ENCODE results near the gene ITGB2.

Gene ITGB2

DNA sequence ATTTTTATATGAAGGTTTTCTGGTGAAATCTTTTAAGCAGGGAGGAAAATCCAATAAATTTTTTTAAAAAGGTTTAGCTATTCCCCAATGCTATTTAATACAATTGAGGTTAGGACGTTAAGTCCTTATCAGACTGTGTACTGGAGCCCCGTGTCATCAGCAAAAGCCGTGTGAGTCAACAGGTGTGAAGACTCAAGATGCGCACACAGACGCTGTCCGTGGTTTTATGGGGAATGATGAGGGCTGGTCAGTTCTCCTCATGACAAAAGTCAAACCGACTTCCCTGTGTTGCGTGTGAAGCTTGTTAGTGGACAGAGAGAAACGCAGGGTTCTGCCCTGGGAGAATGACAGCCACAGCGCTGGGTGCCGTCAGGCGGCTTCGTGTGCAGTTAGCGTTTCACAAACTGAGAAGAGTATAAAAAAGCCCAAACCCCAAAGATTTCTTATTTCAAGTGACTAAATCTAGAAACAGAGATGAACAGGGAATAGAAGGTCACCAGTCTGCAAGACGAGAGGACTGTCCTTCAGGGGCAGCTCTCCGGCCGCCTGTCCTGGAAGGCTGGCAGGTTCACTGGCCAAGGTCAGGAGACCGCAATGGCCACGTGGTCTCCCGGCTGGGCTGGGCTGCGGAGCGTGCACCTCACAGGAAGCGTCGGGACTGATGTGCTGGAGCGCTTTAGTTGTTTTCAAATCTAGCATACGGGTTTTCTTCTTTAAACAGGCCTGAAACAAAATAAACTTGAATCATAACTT is 69.6 kb downstream of the ITGB2 start:
- no peak for DNase-seq

DNA sequence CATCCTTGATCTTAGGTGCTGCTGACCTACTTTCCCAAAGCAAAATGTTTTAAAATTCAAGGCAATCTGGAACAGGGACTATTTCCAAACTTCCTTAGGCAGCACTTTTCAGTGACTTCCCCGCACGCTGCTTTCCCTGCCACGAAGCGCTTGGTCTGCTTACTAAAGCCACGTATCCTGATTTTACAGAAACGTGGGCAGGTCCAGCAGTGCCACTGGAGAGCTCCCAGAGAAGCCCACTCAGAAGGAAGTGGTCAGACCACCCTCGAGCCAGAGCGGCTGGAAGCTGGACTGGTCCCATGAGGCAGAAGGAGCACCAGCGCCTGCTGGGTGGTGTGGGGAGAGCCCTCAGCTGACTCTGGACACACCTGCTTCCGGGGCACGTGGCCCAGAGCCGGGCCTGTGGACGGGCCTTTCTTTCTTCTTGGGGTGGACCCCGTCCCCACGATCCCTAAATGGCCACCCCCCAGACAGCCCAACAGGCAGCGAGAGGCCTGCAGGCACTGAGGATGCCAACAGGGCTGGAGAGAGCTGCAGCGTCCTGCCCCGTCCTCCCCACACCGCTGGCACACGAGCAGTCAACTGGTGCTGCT is 70.4 kb downstream of the ITGB2 start:
- no peak for DNase-seq

DNA sequence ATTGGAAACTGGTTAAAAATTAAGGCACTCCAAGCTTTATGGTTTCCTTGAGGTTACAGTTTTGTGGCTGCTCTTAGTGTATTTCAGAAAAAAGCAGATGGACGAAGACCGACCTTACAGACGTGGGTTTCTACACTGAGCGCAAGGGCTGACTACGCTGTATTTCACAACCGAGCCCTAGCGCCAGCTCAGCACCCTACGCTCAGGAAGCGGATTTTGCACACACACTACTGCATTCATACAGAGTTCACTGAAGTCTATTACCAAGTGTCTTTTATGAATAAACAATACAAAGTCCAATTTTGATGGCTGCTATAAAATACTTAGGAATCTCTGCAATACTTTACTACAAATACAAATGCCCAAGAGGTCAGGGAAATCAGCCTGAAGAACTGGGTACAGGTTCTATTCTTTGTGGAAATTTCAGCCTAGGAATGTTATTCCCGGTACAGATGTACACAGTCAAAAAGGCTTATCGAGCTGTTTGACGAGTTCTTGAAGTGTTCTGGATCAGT is 71.0 kb downstream of the ITGB2 start:
- DNase-seq, result no peak

DNA sequence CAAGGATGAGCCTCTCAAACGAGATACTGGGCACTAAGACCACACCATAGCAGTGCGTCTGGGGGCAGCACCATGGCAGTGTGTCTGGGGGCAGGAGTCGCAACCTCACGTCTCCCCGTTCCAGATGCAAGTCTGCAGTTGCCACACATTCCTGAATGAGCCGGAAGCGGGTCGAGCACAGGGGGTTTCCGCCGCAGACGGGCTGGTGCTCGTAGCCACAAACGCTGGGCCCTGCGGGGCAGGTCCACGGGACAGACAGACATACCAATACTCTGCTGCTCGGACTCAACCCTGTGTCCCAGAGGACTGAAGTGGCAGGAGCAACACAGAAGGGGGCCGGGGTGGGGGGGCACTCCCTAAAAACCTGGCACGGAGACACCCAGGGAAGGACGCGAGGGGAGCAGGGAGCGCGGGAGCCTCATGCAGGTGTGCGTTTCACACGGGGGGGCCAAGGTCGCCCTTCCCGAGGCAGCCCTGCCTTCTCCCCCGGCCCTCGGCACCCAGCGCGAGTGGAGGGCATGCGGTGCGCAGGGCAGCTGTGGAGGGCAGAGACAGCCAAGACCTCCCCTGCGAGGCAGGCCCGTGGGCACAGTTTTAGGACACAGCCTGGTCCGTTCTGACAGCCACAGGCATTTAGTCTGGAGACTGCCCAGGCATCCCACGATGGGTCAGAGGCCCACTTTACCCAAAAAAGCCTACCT is 71.7 kb downstream of the ITGB2 start:
- DNase-seq, result no peak

DNA sequence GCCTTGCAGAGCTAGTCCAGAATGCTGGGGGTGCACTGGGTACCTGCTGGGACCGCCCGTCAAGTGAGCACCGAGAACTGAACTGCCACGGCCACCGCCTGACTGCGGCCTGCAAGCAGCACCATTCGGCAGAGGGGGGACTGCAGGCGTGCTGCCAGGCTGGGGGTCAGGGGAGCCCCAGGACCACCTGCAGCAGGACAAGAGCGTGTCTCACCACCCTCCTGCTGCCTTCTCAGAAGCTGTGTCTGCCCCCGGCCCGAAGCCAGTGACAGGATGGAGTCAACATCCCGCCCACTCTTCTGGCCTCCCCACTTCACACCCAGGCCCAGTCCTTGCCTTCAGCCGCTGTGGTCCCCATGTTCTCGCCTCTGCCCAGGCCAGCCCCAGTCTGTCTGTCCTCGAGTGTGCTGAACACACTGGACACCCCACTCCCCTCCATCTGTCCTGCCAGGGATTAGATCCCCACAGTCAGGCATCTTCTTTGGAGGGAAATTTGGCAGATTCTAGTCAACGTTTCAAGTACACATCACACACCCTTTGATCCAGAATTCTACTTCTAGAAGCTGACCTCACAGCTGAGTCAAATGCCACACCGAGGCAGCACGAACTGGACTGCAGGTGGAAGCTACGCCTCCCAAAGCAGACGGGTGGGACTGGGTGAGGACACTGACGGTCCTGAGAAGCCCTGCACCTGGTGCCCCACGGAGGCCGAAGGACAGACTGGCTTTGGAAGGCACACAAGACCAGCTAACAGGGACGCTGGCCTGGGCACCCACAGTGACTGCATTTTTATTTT is 73.2 kb downstream of the ITGB2 start:
- no peak for DNase-seq

DNA sequence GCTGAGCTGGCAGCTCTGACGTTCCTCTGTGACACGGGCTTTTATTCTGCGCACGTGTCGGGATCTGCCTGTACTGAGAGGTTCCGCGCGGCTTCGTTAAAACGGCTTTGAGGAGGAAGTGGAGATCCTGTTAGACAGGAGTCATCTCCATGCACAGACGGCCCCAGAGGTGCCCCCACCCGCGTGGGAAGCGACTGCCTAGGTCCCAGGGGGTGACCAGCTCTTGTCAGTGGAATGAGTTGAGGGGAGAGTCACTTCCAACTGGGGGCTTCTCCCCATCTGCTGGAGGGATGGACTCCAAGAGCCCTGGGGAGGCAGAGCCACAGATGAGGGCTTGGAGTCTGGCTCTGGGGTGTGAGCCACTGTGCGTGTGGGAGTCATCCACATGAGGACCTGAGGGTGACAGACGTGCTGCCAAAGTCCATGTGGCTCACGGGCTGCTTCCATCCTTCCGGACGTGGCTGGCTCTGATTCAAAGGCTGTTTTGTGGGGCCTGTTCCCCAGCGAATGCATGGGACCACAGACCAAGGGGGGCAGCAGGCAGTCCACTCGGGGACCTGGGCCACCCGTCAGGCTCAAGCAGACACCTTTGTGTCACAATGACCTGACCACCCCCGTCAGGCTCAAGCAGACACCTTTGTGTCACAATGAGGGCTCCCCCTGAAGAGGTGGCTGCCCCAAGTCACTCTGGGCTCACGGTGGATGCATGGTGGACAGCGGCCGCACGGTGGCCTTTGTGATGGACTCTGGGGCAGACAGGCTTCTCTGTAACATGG is 74.0 kb downstream of the ITGB2 start:
- peak in 16 of 56 donors; percentile 15 to 47 (median 32) for DNase-seq

DNA sequence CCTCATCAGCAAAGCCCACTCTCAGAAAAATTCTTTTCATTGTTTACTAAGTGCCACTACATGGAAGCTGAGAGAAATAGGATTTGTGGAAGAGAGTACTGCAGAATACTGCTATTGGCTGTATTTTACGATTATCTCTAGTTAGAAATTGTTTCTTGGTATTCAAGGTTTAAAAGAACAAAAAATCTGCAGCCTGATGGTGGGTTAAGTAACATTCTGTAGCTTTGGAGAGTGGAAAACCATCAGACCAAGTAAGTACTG is 74.5 kb downstream of the ITGB2 start:
- DNase-seq, result no peak

DNA sequence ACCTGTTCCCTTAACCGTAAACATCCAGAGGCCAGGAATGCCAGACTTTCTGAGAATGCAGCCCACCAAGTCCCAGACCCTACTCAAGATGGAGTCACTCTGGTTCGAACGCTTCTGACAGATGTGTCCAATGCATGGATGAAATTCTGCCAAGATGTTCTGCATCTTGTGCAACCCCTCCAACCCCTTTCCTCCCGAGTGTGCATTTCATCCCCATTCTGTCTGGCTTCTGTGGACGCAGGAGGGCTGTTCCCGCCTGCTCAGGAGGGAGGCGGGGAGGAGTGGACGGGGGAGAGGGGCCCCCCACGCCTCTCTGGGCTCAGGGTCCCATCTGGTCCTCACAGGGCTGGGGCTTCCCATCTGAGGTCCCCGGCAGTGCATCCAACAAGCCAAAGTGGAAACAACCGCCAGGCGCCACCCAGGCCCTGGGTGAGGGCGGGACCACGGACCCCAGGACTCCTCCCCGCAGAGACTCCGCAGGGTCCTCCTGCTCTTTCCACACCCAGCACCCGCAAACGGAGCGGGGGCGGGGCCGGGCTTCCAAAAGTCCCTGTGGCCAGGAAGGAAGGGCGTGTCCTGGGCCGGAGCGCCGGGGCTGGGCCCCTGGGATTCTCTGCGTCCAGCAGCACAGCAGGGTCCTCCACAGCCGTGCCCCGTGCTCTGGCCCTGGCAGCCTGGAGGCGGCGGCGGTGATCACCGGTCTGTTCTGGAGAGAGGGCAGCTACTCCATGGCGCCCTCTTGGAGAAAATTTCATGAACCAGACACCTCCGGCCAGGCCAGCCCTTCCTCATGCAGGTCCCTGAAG is 75.1 kb downstream of the ITGB2 start:
- peak in 9 of 56 donors; percentile 13 to 53 (median 33) for DNase-seq

DNA sequence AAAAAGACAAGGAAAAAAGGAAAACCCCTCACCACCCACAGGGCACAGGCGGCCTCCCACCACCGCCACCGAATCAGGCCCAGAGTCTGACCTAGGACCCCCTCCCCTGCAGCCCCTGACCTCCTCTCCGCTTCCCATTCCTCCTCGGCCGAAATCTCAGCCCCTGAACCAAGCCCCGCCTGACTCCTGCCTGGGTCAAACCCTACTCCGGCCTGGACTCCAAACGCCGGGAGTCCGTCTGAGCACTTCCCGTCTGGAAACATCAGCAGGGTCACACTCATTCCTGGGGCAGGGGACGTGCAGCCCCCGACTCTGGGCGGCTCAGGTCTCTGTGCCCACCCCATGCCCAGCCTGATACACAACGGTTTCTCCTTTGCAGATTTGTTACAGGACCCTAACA is 76.4 kb downstream of the ITGB2 start:
- no peak for DNase-seq

DNA sequence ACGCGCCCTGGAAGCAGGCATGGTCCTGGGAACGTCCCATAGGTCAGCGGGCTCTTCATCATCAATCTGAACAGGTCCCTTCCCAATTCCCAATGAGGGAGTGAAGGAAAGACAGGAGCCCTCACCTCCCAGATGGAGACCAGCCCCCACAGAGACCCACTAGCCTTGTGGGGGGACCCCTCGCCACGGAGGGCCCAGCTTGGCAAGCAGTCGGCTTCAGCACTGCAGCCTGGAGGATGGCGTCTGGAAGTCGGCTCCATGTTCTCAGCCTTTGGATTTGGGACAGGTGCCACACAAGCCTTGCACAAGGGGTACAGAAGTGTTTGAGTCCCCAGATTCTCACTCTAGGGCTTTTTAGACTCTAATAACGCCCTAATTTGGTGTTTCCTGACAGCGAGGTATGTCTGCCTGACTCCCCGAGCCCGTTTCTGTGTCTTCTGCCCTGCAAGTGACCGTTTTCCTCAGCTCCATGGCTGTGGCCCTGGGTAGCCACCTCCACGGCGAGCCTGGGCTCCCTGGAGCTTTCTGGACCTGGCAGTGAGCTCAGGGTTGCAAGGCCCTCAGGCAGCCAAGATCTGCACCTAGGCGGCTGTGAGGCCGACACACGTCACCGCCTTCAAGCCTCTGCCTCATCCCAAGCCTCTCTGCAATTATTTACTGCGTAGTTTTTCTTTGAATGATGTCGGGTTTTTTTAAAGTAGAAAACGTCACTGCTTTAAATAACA is 77.8 kb downstream of the ITGB2 start:
- DNase-seq, result no peak

DNA sequence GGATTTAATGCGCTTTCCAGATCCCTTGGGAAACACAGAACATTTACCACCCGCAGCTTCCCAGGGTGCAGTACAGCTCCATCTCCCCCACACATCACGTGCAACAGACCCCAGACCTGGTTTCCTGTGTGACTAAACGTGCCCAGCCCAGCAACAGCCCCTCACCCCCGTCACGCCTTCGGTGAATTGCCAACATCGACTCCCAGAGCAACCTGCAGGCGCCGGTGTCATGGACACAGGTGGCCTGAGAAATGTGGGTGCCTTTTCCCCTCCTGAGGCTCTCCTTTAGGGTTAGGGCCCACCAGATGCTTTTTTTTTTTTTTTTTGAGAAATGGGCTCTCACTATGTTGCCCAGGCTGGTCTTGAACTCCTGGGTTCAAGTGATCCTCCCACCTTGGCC is 78.6 kb downstream of the ITGB2 start:
- no peak for DNase-seq

DNA sequence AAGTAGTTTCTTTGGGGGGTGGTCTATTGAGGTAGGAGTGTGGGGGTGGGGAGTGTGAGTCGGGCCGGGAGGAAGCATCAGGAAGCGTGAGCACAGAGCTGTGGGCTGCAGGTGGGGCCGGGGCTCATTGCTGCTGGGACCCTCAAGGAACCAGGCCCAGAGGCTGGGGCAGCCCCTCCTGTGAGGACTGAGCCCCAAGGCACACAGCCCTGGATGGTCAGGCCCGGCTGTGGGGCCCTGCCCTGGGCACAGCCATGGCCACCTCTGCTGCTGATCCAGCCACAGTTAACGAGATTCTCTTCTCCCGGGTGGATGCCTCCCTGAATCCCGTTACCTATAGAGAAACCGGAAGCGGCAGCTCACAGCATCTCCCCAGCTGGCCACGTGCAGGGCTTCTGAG is 79.9 kb downstream of the ITGB2 start:
- DNase-seq, result no peak

DNA sequence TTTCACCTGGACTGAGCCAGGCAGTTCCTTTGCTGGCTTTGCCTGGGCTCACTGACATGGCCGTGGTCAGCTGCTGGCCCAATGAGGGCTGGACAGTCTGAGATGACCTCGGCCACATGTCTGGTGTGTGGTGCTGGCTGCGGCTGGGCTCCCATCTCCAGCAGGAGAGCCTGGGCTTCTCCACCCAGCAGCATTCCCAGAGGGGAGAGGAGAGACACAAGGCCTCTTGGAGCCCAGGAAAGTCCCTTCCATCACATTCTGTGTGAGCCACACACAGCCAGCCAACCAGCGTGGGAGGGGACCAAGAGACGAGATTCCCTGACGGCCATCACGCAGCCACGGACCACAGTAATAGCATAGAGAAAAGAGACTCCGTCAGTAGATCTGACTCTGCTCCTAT is 81.7 kb downstream of the ITGB2 start:
- DNase-seq, result no peak

DNA sequence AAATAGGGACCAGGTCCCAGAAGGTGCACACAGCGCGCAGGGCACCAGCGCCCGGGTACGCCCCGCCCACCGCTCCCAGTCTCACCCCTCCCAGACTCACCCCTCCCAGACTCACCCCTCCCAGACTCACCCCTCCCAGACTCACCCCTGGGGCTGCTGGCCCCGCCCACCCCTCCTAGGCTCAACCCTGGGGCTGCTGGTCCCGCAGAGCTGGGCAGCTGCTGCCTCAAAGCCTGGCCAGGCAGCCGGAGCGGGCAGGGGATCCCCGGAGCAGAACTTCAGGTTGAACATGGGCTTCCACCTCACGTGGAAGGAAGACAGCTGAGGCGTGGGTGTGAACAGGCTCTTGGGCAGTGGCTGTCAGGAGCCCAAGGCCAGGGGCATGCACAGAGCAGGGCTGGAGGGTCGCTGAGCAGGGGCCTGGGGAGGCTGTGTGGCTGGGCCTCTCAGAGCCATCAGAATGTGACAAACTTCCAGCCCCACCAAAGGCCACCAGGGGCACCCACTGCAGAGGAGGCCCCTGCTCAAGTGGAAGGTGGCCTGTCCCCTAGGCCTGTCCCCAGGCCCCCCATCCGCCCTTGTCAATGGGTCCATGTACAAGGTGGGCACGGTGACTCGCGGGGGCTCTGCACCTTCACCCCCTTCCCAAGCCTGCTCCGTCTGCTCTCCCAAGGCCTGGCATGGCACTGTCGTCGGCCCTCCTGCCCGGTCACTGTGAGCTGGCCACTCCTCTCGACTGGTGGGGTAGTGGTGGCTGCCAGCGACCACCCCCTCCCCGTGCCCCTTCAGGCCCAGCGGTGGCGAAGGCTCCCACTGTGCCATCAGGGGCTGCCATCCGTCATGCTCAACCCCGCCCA is 82.4 kb downstream of the ITGB2 start:
- no peak for DNase-seq

DNA sequence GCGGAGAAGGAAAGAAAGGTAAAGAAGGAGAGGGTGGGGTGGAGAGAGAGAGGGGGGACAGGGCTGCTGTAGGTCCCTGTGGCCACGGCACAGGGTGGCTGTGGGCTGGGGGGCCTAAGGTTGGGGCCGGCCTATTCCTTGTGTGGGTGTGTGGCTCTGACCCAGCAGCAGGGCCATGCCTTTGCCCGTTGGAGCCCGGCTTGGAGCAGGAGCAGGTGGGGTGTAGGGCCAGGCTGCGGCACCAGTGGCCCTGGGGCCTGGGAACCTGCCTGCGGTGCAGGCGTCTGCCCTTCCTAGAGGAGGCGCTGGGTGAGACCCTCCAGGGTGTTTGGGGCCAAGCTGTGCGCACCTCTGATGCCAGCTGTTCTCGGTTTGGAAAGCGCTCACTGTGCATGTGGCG is 83.2 kb downstream of the ITGB2 start:
- no peak for DNase-seq

DNA sequence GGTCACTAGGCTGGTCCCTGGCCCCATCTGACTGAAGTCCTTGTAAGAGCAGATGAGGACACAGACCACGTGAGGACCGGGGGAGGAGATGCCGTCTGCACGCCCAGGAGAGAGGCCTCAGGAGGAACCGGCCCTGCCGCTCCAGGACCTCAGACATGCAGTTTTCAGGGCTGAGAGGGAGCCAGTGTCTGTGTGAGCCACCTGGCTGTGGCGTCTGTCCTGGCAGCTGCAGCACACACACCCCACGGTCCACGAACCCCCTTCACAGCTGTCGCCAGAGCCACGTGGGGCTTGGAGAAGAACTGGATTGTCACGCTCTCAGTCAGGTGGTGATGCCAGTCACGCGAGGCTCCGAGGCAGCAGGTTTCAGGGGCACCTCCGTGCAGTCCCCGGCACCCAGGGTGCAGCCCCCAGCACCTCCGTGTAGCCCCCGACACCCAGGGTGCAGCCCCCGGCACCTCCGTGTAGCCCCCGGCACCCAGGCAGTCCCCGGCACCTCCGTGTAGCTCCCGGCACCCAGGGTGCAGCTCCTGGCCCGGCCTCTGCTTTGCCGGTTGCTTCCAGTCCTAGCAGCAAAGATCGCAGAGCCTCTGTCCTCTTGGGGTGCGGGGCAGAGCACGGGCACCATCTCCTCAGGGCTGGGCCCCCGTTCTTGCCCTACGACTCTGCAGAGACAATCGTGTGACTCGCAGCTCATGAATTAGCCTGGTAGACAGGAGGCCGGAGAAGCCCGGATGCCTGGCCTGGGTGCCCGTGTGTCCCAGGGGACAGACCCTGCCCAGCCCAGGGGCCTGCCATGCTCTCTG is 83.8 kb downstream of the ITGB2 start:
- peak in 2 of 56 donors; percentile 18 to 31 for DNase-seq

DNA sequence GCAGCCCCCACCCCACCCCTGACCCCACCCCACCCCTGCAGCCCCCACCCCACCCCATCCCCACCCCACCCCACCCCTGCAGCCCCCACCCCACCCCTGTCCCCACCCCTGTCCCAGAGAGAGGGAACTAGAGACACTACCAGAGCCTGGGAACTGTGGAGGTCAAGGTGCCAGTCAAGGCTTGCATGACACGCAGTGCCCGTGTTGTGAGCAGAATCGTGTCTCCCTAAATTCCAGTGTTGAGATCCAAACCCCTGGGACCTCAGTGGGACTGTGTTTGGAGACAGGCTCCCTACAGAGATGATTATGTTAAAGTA is 84.4 kb downstream of the ITGB2 start:
- no peak for DNase-seq
